Fibroblast of lung (primary cell): ENCODE results near the gene ZNF862. TPM values are rescaled to one million over a fixed set of nuclear protein-coding genes. Genes with fewer than 3 reads are reported as not detected.

Experiments used
- DNase-seq, 2 donors: peaks; one replicate each; pipeline versions ENCODE4 v3.0.0 to v3.0.0-alpha.2; 2010; ENCODE audit warnings: low read depth in 2 of 2
- H2AFZ ChIP-seq: 2 replicates; pipeline ENCODE4 v1.5.1; 2012; ENCODE audit warnings: low read length, control low read depth, inconsistent platforms
- H3K27ac ChIP-seq: 2 replicates; pipeline ENCODE4 v1.5.1; 2011; ENCODE audit warnings: low read length, control low read depth; ENCODE audit not compliant: insufficient read depth
- H3K27me3 ChIP-seq: 2 replicates; pipeline ENCODE4 v1.5.1; 2011; ENCODE audit warnings: mild to moderate bottlenecking, low read length; ENCODE audit not compliant: control insufficient read depth, insufficient read depth
- H3K36me3 ChIP-seq: 2 replicates; pipeline ENCODE4 v1.5.1; 2011; ENCODE audit warnings: low read length; ENCODE audit not compliant: control insufficient read depth, insufficient read depth
- H3K4me1 ChIP-seq: 2 replicates; pipeline ENCODE4 v1.5.1; 2011; ENCODE audit warnings: low read length; ENCODE audit not compliant: control insufficient read depth, insufficient read depth; ENCODE audit errors: extremely low read depth
- H3K4me2 ChIP-seq: 2 replicates; pipeline ENCODE4 v1.5.1; 2011; ENCODE audit warnings: low read length, control low read depth; ENCODE audit not compliant: insufficient read depth; ENCODE audit errors: extremely low read depth
- H3K4me3 ChIP-seq, 4 experiments: fragments of 200-600 bp in 1 of 4; sonication (generic) in 1 of 4; replicated peaks in 1 of 4; 2 replicates each; pipeline ENCODE4 v1.5.1; 2011 to 2016; ENCODE audit warnings: low read length in 4 of 4, low read depth in 3 of 4, mild to moderate bottlenecking in 3 of 4, control low read depth in 2 of 4, inconsistent platforms in 1 of 4, mixed read lengths in 1 of 4; ENCODE audit not compliant: insufficient read depth in 1 of 4; ENCODE audit errors: control extremely low read depth in 1 of 4
- H3K79me2 ChIP-seq: 2 replicates; pipeline ENCODE4 v1.5.1; 2012; ENCODE audit warnings: mild to moderate bottlenecking, low read length, inconsistent platforms; ENCODE audit not compliant: control insufficient read depth, insufficient read depth
- H3K9ac ChIP-seq: 2 replicates; pipeline ENCODE4 v1.5.1; 2011; ENCODE audit warnings: mild to moderate bottlenecking, low read length, control low read depth; ENCODE audit not compliant: insufficient read depth
- H3K9me3 ChIP-seq: 2 replicates; pipeline ENCODE4 v1.5.1; 2012; ENCODE audit warnings: low read depth, low read length; ENCODE audit not compliant: control insufficient read depth, insufficient read depth
- H4K20me1 ChIP-seq: 2 replicates; pipeline ENCODE4 v1.5.1; 2011; ENCODE audit warnings: low read length; ENCODE audit not compliant: control insufficient read depth, insufficient read depth; ENCODE audit errors: extremely low read depth
- CTCF ChIP-seq, 2 donors: IDR thresholded peaks in 1 of 2; conservative IDR thresholded peaks in 1 of 2; 1 replicate in 1 of 2; 2 replicates in 1 of 2; pipeline ENCODE4 v1.5.1; 2011 to 2012; ENCODE audit warnings: low read length in 2 of 2, control low read depth in 1 of 2, inconsistent platforms in 1 of 2, low read depth in 1 of 2, mild to moderate bottlenecking in 1 of 2
- EZH2 ChIP-seq: IDR thresholded peaks from 2 replicates; pipeline ENCODE4 v1.5.1; 2012; ENCODE audit warnings: low read length, control low read depth, mild to moderate bottlenecking; ENCODE audit errors: missing control alignments
- polyA plus RNA-seq, 2 donors: library from polyadenylated mRNA; depleted of rRNA in 1 of 2; stranded (reverse) in 1 of 2; unstranded in 1 of 2; fragments of >200 nt; gene quantifications; 2 replicates each; pipeline ENCODE4 v1.2.1, GENCODE V29; 2011 to 2012; ENCODE audit warnings: missing spikeins in 1 of 2
- total RNA-seq: library from RNA; depleted of rRNA; stranded (reverse); fragments of >200 nt; gene quantifications from 2 replicates; pipeline ENCODE4 v1.2.1, GENCODE V29; 2014

Gene ZNF862
- total and polyA plus RNA-seq, 2 donors (not counting 1 experiment from before 2014, with no cell fraction given), result 4.7 to 10.9 TPM

- DNase-seq, result no peak
- Histone ChIP-seq H3K79me2 (no peaks in the 10 kb centered on the region), H3K27me3 (no peaks in the 10 kb centered on the region), H4K20me1 (no peaks in the 10 kb centered on the region), H3K27ac (no peak overlapping the region), H3K9me3 (no peaks in the 10 kb centered on the region), H3K36me3 (peaks cover 3% of the 10 kb centered on the region), H3K4me1 (peaks cover 2% of the 10 kb centered on the region), H3K9ac (no peak overlapping the region), H3K4me2 (no peak overlapping the region), H3K4me3 (no peak overlapping the region), H2AFZ (no peak overlapping the region)
- no peak for TF ChIP-seq EZH2
- TF ChIP-seq CTCF (conservative IDR thresholded peaks at IDR 0.05 in 1 of 2, IDR thresholded peaks at IDR 0.05 in 1 of 2; ENCODE audit: low read depth in 1 of 2, low read length in 2 of 2), result no peak
These were observed 32.1 kb downstream of the ZNF862 start for GRCh38 chr7:149870274-149870673.

- no peak for DNase-seq
- Histone ChIP-seq H3K9me3 (no peaks in the 10 kb centered on the region), H3K9ac (no peak overlapping the region), H4K20me1 (no peaks in the 10 kb centered on the region), H3K27ac (no peak overlapping the region), H3K4me2 (no peak overlapping the region), H3K79me2 (no peaks in the 10 kb centered on the region), H2AFZ (no peak overlapping the region), H3K4me3 (no peak overlapping the region), H3K27me3 (no peaks in the 10 kb centered on the region), H3K36me3 (peaks cover 3% of the 10 kb centered on the region), H3K4me1 (peaks cover 2% of the 10 kb centered on the region)
- TF ChIP-seq EZH2, result no peak
- no peak for TF ChIP-seq CTCF (conservative IDR thresholded peaks at IDR 0.05 in 1 of 2, IDR thresholded peaks at IDR 0.05 in 1 of 2; ENCODE audit: low read depth in 1 of 2, low read length in 2 of 2)
These were observed 32.7 kb downstream of the ZNF862 start for GRCh38 chr7:149870701-149871483.

DNA sequence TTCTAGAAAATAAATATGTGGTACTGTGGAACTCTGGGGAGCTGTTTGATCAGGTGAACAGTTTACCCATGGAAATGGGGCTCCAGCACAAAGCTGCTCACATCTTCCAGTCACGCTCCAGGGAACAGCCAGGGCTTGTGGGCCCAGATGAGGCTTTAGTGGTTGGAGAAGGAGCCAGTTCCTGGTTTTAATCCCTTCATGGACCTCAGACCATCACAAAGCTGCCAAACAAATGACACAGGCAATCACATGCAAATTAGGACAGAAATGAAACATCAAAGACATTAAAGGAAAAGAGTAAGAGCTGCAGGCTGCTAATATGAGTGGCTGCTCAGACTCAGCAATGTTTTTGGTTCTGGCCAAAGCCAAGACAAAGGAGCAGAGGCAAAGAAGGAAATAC, 33.4 kb downstream of the ZNF862 start:
- Histone ChIP-seq H3K36me3 (peaks cover 3% of the 10 kb centered on the region), H3K4me1 (peaks cover 2% of the 10 kb centered on the region), H2AFZ (no peak overlapping the region), H3K4me3 (no peak overlapping the region), H3K27me3 (no peaks in the 10 kb centered on the region), H3K9me3 (no peaks in the 10 kb centered on the region), H3K4me2 (no peak overlapping the region), H3K9ac (no peak overlapping the region), H4K20me1 (no peaks in the 10 kb centered on the region), H3K79me2 (no peaks in the 10 kb centered on the region), H3K27ac (no peak overlapping the region)
- no peak for DNase-seq
- TF ChIP-seq EZH2 (no peak), CTCF (conservative IDR thresholded peaks at IDR 0.05 in 1 of 2, IDR thresholded peaks at IDR 0.05 in 1 of 2; ENCODE audit: low read depth in 1 of 2, low read length in 2 of 2) (no peak)
